Effector memory CD4-positive, alpha-beta T cell (primary cell): ENCODE data around the gene PRRT1B.
"Not testable (repeated sequence)": the region's sequence is repeated elsewhere in the genome, so short reads cannot be mapped to it uniquely, and the experiment has no call there.

ENCODE experiments used
- DNase-seq, 3 donors: peaks; one replicate each; pipeline ENCODE4 v3.0.0-alpha.2; 2020
- H3K27ac ChIP-seq: 2 replicates; pipeline ENCODE4 v1.7.0; 2013; ENCODE audit warnings: mild to moderate bottlenecking, low read length, moderate library complexity; ENCODE audit not compliant: insufficient read depth, poor library complexity, severe bottlenecking
- H3K27me3 ChIP-seq: replicated peaks from 2 replicates; pipeline ENCODE4 v1.7.0; 2013; ENCODE audit warnings: mild to moderate bottlenecking, low read length; ENCODE audit not compliant: insufficient read depth, control insufficient read depth, poor library complexity, severe bottlenecking
- H3K36me3 ChIP-seq: 2 replicates; pipeline ENCODE4 v1.7.0; 2013; ENCODE audit warnings: mild to moderate bottlenecking, low read length, moderate library complexity; ENCODE audit not compliant: control insufficient read depth, insufficient read depth
- H3K4me1 ChIP-seq: 2 replicates; pipeline ENCODE4 v1.7.0; 2013; ENCODE audit warnings: low read length, mild to moderate bottlenecking; ENCODE audit not compliant: control insufficient read depth, insufficient read depth, poor library complexity, severe bottlenecking
- H3K4me3 ChIP-seq: 2 replicates; pipeline ENCODE4 v1.7.0; 2013; ENCODE audit warnings: low read length, low read depth, mild to moderate bottlenecking; ENCODE audit not compliant: insufficient read depth, poor library complexity, severe bottlenecking
- H3K9me3 ChIP-seq: 2 replicates; pipeline ENCODE4 v1.7.0; 2013; ENCODE audit warnings: mild to moderate bottlenecking, low read length, moderate library complexity; ENCODE audit not compliant: control insufficient read depth

The PRRT1B gene

GRCh38 chr9:131550465-131550864 is 5.1 kb downstream of the PRRT1B start:
- not testable (repeated sequence) for H3K9me3 ChIP-seq, H3K27ac ChIP-seq, H3K36me3 ChIP-seq, H3K4me3 ChIP-seq, DNase-seq
- Histone ChIP-seq H3K27me3 (peaks cover 31% of the 10 kb centered on the region), H3K4me1 (peaks cover 15% of the 10 kb centered on the region)

GRCh38 chr9:131552030-131552429 is 6.7 kb downstream of the PRRT1B start:
- no peak overlapping the region for H3K4me3 ChIP-seq
- no peaks in the 10 kb centered on the region for H3K9me3 ChIP-seq
- DNase-seq: no peak
- H3K27ac ChIP-seq: no peak overlapping the region
- peaks cover 4% of the 10 kb centered on the region for H3K4me1 ChIP-seq
- H3K36me3 ChIP-seq: no peaks in the 10 kb centered on the region
- peaks cover 17% of the 10 kb centered on the region for H3K27me3 ChIP-seq

- H3K36me3 ChIP-seq: no peaks in the 10 kb centered on the region
- peaks cover 17% of the 10 kb centered on the region for H3K27me3 ChIP-seq
- no peak for DNase-seq
- H3K4me3 ChIP-seq: no peak overlapping the region
- H3K27ac ChIP-seq: no peak overlapping the region
- H3K9me3 ChIP-seq: no peaks in the 10 kb centered on the region
- peaks cover 4% of the 10 kb centered on the region for H3K4me1 ChIP-seq
Observed at GRCh38 chr9:131554087-131554842, 8.9 kb downstream of the PRRT1B start.

- Histone ChIP-seq H3K36me3 (no peaks in the 10 kb centered on the region), H3K9me3 (no peaks in the 10 kb centered on the region), H3K27me3 (peaks cover 17% of the 10 kb centered on the region), H3K4me3 (no peak overlapping the region), H3K4me1 (peaks cover 4% of the 10 kb centered on the region), H3K27ac (no peak overlapping the region)
- no peak for DNase-seq
Observed at GRCh38 chr9:131554843-131555351, 9.6 kb downstream of the PRRT1B start.

GRCh38 chr9:131555841-131556673 is 10.7 kb downstream of the PRRT1B start:
- DNase-seq: no peak
- Histone ChIP-seq H3K27ac (no peak overlapping the region), H3K9me3 (no peaks in the 10 kb centered on the region), H3K4me1 (peaks cover 4% of the 10 kb centered on the region), H3K4me3 (no peak overlapping the region), H3K36me3 (no peaks in the 10 kb centered on the region), H3K27me3 (peaks cover 17% of the 10 kb centered on the region)

- Histone ChIP-seq H3K9me3 (no peaks in the 10 kb centered on the region), H3K27ac (no peak overlapping the region), H3K4me1 (peaks cover 4% of the 10 kb centered on the region), H3K36me3 (no peaks in the 10 kb centered on the region), H3K4me3 (no peak overlapping the region), H3K27me3 (peaks cover 17% of the 10 kb centered on the region)
- DNase-seq: no peak
Observed at GRCh38 chr9:131557855-131558548, 12.7 kb downstream of the PRRT1B start.

GRCh38 chr9:131559421-131560000 is 14.2 kb downstream of the PRRT1B start:
- H3K9me3 ChIP-seq: no peaks in the 10 kb centered on the region
- H3K36me3 ChIP-seq: no peaks in the 10 kb centered on the region
- no peak overlapping the region for H3K27ac ChIP-seq
- no peak overlapping the region for H3K4me3 ChIP-seq
- no peak for DNase-seq
- H3K4me1 ChIP-seq: peaks cover 4% of the 10 kb centered on the region
- peaks cover 6% of the 10 kb centered on the region for H3K27me3 ChIP-seq

GRCh38 chr9:131562032-131562959 is 17.0 kb downstream of the PRRT1B start:
- Histone ChIP-seq H3K9me3 (no peaks in the 10 kb centered on the region), H3K36me3 (no peaks in the 10 kb centered on the region), H3K4me3 (no peak overlapping the region), H3K27me3 (no peaks in the 10 kb centered on the region), H3K27ac (no peak overlapping the region), H3K4me1 (no peaks in the 10 kb centered on the region)
- no peak for DNase-seq

- H3K4me3 ChIP-seq: no peak overlapping the region
- H3K27ac ChIP-seq: no peak overlapping the region
- DNase-seq: no peak
- H3K9me3 ChIP-seq: no peaks in the 10 kb centered on the region
- no peaks in the 10 kb centered on the region for H3K27me3 ChIP-seq
- H3K36me3 ChIP-seq: no peaks in the 10 kb centered on the region
- H3K4me1 ChIP-seq: no peaks in the 10 kb centered on the region
Observed at GRCh38 chr9:131565369-131565768, 20.0 kb downstream of the PRRT1B start.
